SHP77 treated with DMSO at 0.1 percent for 48 hours (cell line): ENCODE measurements around the gene DERL2.
"Not testable (repeated sequence)": the region's sequence is repeated elsewhere in the genome, so short reads cannot be mapped to it uniquely, and the experiment has no call there.

Source experiments
- DNase-seq: peaks from one replicate; lab custom pipeline; 2025; lab: John Stamatoyannopoulos, UW

Gene DERL2

GRCh38 chr17:5437721-5438317 is 48.2 kb downstream of the DERL2 start:
- DNase-seq, result no peak

- DNase-seq, result not testable (repeated sequence)
Measured at GRCh38 chr17:5435781-5436315, 50.1 kb downstream of the DERL2 start.

GRCh38 chr17:5434984-5435383 is 51.0 kb downstream of the DERL2 start:
- no peak for DNase-seq

- DNase-seq, result no peak
Measured at GRCh38 chr17:5431949-5432556, 53.9 kb downstream of the DERL2 start.

- not testable (repeated sequence) for DNase-seq
Measured at GRCh38 chr17:5431234-5431633, 54.7 kb downstream of the DERL2 start.

- no peak for DNase-seq
Measured at GRCh38 chr17:5430413-5430999, 55.5 kb downstream of the DERL2 start.

- DNase-seq, result no peak
Measured at GRCh38 chr17:5429191-5429887, 56.6 kb downstream of the DERL2 start.

- no peak for DNase-seq
Measured at GRCh38 chr17:5425826-5426225, 60.2 kb downstream of the DERL2 start.

GRCh38 chr17:5424909-5425308 is 61.1 kb downstream of the DERL2 start:
- no peak for DNase-seq

- DNase-seq, result no peak
Measured at GRCh38 chr17:5422505-5422904, 63.5 kb downstream of the DERL2 start.
